Kasumi-1 (cell line): ENCODE measurements around the gene CHD9.
"Not testable (repeated sequence)": the region's sequence is repeated elsewhere in the genome, so short reads cannot be mapped to it uniquely, and the experiment has no call there.

Experiments used
- DNase-seq, 2 experiments: peaks; one replicate each; lab custom pipeline; 2025; lab: John Stamatoyannopoulos, UW

The CHD9 gene

GRCh38 chr16:53131363-53132071 lies 76.7 kb downstream of the CHD9 start:
- peak in 1 of 2 experiments; percentile 25 for DNase-seq

DNA sequence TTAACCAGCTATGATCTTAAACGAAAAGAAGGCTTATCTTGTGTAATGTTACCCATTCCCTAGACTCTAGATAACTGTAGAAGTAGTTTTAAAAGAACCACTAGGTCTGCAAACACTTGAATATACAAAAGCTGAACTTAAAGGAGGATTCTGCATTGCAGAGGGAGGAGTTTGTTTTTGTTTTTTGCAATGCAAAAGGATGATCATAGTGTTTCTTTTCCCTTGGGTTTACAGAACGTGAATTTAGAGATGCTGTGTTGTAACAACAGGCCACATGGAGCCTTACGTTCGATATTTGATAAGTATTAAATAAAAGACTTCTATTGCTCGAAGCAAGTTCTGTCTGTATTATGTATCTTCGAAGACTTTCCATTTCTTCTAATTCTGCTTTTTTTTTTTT lies 77.6 kb downstream of the CHD9 start:
- DNase-seq = no peak

GRCh38 chr16:53135329-53135728 lies 80.5 kb downstream of the CHD9 start:
- no peak for DNase-seq

DNA sequence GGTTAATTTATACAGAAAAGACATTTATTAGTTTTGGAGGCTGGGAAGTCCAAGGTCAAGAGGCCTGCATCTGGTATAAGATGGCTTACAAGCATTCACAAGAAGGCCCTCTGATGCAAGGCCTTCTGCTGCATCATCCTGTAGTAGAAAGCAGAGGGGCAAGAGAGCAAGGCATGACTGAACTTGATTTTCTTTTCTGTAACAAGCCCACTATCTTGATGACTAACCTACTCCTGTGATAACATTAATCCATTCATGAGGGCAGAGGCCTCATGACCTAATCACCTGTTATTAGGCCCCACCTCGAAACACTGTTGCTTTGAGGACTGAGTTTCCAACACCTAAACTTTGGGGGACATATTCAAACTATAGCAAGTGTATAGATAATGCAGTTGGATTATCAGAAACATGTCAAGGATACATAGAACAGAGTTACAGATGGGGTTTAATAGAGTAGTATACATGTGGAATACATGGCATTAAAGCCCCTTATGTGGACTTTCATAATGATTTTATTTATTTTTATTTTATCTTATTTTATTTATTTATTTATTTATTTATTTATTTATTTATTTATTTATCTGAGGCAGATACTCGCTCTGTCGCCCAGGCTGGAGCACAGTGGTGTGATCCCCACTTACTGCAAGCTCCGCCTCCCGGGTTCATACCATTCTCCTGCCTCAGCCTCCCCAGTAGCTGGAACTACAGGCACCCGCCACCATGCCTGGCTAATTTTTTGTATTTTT lies 88.2 kb downstream of the CHD9 start:
- DNase-seq = no peak

- no peak for DNase-seq
Measured at GRCh38 chr16:53147500-53148065, 92.8 kb downstream of the CHD9 start.

DNA sequence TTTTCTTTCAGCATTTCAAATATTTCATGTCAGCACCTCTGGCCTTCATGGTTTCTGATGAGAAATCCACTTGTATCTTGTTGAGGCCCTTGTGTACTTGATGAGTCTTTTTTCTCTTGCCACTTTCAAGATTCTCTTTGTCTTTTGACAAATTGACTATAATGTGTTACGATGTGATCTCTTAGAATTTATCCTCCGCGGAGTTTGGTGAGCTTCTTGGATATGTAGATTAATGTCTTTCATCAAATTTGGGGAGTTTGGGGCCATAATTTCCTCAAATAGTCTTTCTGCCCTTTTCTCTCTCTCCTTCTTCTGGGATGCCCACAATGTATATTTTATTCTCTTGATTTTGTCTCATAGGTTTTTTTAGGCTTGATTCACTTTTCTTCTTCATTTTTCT lies 96.0 kb downstream of the CHD9 start:
- no peak for DNase-seq

- no peak for DNase-seq
Measured at GRCh38 chr16:53152329-53152728, 97.5 kb downstream of the CHD9 start.

GRCh38 chr16:53153130-53153529 lies 98.3 kb downstream of the CHD9 start:
- DNase-seq = no peak

DNA sequence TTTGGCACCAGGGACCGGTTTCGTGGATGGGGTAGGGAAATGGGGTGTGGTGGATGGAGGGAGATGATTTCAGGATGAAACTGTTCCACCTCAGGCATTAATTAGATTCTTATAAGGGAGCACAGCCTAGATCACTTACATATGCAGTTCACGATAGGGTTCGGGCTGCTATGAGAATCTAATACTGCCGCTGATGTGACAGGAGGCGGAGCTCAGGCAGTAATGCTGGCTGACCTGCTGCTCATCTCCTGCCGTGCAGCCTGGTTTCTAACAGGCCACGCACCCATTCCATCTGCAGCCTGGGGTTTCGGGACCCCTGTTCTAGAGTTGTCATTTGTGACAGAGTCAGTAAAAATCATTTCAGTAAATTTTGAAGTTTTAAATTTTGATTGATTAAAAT lies 99.7 kb downstream of the CHD9 start:
- DNase-seq = no peak

GRCh38 chr16:53156516-53156915 lies 101.7 kb downstream of the CHD9 start:
- no peak for DNase-seq

- DNase-seq = peak; percentile 52 to 73
Measured at GRCh38 chr16:53159781-53160436, 105.1 kb downstream of the CHD9 start.

DNA sequence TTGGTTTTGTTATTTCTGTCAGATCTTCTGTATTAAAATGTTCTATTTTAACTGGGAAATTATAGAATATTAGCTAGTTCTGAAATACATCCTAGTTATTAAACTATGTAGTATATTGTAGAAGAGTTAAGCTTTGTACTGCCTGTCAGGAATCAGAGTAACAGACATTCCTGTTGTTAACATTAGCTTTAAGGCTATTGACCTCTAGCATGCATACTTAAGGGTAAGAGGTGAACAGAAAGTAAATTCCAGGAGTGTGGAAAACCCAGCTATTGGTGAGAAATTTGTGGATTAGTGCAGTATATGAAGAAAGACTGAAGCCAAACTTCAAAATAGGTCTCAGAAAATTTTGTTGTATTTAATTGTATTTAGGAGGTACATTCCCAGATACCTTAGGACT lies 111.3 kb downstream of the CHD9 start:
- DNase-seq = no peak

DNA sequence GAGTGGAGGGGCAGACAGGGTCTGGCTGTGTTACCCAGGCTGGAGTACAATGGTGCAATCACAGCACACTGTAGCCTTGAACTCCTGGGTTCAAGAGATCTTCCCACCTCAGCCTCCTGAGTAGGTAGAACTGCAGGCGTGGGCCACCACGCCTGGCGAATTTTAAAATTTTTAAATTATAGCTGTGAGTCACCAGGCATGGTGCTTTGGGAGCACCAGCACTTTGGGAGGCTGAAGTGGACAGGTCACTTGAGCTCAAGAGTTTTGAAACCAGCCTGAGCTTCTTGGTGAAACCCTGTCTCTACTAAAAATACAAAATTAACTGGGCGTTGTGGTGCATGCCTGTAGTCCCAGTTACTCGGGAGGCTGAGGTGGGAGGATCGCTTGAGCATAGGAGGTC lies 114.0 kb downstream of the CHD9 start:
- no peak for DNase-seq

GRCh38 chr16:53172517-53172916 lies 117.7 kb downstream of the CHD9 start:
- no peak for DNase-seq

- no peak for DNase-seq
Measured at GRCh38 chr16:53175118-53175517, 120.3 kb downstream of the CHD9 start.

GRCh38 chr16:53176434-53176833 lies 121.6 kb downstream of the CHD9 start:
- no peak for DNase-seq

- no peak for DNase-seq
Measured at GRCh38 chr16:53183442-53183841, 128.7 kb downstream of the CHD9 start.

- not testable (repeated sequence) for DNase-seq
Measured at GRCh38 chr16:53185741-53186140, 130.9 kb downstream of the CHD9 start.

- DNase-seq = no peak
Measured at GRCh38 chr16:53187775-53188174, 133.0 kb downstream of the CHD9 start.

- DNase-seq = no peak
Measured at GRCh38 chr16:53191413-53191812, 136.6 kb downstream of the CHD9 start.

DNA sequence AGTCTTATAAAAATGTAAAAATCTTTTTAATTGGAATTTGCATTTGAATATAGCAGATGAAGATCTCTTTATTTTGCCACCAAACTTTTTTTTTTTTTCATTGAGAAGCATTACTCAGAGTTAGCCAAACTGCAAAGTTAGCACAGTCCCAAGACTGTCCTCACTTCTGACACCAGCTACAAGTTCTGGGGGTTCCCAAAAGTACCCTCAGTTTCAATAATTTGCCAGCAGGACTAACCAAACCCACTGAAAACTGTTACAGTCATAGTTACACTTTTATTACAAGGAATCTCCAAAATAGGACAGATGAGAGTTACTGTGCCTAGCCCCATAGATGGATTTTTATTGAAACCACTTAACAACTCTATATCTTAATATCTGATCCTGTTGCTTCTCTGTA lies 144.1 kb downstream of the CHD9 start:
- DNase-seq = no peak

DNA sequence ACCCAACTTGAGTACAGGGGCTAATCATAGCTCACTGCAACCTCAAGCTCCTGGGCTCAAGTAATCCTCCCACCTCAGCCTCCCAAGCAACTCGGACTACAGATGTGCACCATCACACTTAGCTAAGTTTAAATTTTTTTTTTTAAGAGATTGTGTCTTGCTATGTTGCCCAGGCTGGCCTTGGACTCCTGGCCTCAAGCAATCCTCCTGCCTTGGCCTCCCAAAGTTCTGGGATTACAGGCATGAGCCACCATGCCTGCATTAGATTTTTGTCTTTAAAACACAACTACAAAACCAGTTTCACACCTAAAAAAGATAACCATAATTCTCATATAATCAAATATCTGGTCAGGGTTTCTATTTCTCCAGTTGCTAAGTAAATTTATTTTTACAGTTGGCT lies 147.1 kb downstream of the CHD9 start:
- no peak for DNase-seq

GRCh38 chr16:53202398-53202797 lies 147.6 kb downstream of the CHD9 start:
- no peak for DNase-seq
